Memory B cell (primary cell): ENCODE results near the gene P2RY13.

Experiments used
- ATAC-seq: fragments of 150-1000 bp; cut with Tn5 transposase; 2 replicates; pipeline ENCODE4 v1.10.0; 2021; ENCODE audit warnings: low read depth, mild to moderate bottlenecking, moderate library complexity
- DNase-seq, 2 donors: peaks; one replicate each; pipeline ENCODE4 v3.0.0; 2022; ENCODE audit warnings: low spot score in 2 of 2
- H3K27ac Mint-ChIP-seq: one replicate; pipeline ENCODE4 v1.8.0; 2022; ENCODE audit warnings: mild to moderate bottlenecking, moderate library complexity, mixed read lengths
- H3K27me3 Mint-ChIP-seq: one replicate; pipeline ENCODE4 v1.8.0; 2022; ENCODE audit warnings: mixed read lengths
- H3K36me3 Mint-ChIP-seq: one replicate; pipeline ENCODE4 v1.8.0; 2022; ENCODE audit warnings: mild to moderate bottlenecking, mixed read lengths
- H3K4me1 Mint-ChIP-seq: one replicate; pipeline ENCODE4 v1.8.0; 2022; ENCODE audit warnings: mixed read lengths
- H3K4me3 Mint-ChIP-seq: one replicate; pipeline ENCODE4 v1.8.0; 2022; ENCODE audit warnings: mild to moderate bottlenecking, moderate library complexity, mixed read lengths
- H3K9me3 Mint-ChIP-seq: one replicate; pipeline ENCODE4 v1.8.0; 2022; ENCODE audit warnings: mixed read lengths

The P2RY13 gene

DNA sequence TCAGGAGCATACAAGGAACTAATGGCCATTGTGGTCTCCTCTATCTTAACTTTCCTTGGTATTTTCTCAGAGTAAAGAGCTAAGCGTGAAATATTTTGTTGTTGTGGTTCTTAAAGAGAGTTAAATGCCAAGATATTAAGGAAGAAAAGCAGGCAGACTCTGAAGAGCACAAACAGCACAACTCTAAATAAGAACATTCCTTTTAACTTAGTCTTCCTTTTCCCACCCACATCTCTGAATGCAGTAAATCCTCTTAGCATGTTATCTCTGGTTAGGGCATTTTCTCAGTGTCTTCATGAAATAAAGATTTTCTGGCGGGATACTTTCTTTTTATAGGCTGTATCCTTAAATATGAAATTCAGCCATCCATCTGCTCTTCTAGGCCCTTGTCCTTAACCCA is 14.2 kb downstream of the P2RY13 start:
- H3K36me3 Mint-ChIP-seq, result no peaks in the 10 kb centered on the region
- DNase-seq (no peak), ATAC-seq (no peak)
- H3K9me3 Mint-ChIP-seq, result no peaks in the 10 kb centered on the region
- H3K4me1 Mint-ChIP-seq, result no peaks in the 10 kb centered on the region
- no peak overlapping the region for H3K4me3 Mint-ChIP-seq
- H3K27ac Mint-ChIP-seq, result no peak overlapping the region
- no peaks in the 10 kb centered on the region for H3K27me3 Mint-ChIP-seq

GRCh38 chr3:151314593-151314992 is 14.8 kb downstream of the P2RY13 start:
- Mint-ChIP-seq H3K4me1 (no peaks in the 10 kb centered on the region), H3K27me3 (no peaks in the 10 kb centered on the region), H3K9me3 (no peaks in the 10 kb centered on the region), H3K27ac (no peak overlapping the region), H3K4me3 (no peak overlapping the region), H3K36me3 (no peaks in the 10 kb centered on the region)
- no peak for DNase-seq
- ATAC-seq, result no peak

DNA sequence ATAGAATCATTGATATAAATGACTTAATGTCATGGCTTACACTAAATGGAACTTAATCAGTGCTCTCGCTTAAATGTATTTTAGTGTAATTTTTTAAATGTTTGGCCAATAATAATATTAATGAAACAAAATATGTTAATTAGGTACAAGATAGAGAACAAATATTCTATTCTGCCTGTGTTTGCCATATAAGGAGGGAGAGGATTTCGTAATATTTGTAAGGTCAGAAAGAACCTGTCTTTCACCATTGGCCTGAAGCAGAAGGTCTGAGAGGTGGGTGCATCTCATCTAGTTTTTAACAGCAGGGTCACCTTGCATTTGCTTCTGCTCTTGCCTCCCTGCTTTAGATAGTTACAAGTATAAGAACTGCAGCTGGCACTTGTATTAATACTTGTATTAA is 15.2 kb downstream of the P2RY13 start:
- Mint-ChIP-seq H3K4me3 (no peak overlapping the region), H3K4me1 (no peaks in the 10 kb centered on the region), H3K27ac (no peak overlapping the region), H3K27me3 (no peaks in the 10 kb centered on the region), H3K9me3 (no peaks in the 10 kb centered on the region), H3K36me3 (no peaks in the 10 kb centered on the region)
- ATAC-seq, result no peak
- no peak for DNase-seq

DNA sequence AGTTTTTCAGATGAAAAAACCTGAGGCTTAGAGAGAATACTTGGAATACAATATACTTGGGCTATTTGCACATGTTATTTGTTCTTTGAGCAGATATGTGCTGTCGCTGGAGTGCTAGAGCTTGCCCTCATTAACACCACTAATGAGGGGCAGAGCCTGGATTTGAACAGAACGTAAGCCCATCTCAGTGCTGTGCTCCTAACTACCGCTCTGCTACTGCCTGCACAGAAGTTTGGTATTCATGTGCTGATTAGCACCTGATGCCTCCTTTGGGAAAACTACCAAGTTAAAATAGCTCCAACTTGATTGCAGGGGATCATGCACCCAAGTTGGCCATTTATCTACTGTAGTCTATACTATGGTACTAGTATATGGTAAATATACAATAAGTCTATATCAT is 16.4 kb downstream of the P2RY13 start:
- ATAC-seq, result no peak
- no peaks in the 10 kb centered on the region for H3K4me1 Mint-ChIP-seq
- H3K27me3 Mint-ChIP-seq, result no peaks in the 10 kb centered on the region
- no peak overlapping the region for H3K27ac Mint-ChIP-seq
- DNase-seq, result no peak
- no peak overlapping the region for H3K4me3 Mint-ChIP-seq
- no peaks in the 10 kb centered on the region for H3K36me3 Mint-ChIP-seq
- no peaks in the 10 kb centered on the region for H3K9me3 Mint-ChIP-seq

DNA sequence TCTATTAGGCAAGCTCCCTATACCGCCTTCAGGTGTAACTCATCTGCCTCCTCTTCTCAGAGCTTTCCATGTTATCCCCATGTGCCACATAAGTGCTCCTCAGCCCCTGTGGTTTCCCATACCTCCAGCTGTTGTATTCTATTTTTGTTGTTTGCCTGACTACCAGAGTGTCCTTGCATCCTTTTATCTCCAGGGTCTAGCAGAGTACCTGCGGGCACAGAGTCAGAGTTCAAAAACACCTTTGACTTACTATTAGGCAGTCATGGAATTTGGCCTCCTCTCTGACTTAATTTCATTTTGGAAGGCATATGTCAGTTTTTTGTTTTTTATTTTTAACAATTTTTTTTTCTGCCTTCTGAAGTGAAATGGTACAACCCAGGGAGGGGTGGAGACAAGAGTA is 19.8 kb downstream of the P2RY13 start:
- Mint-ChIP-seq H3K36me3 (no peaks in the 10 kb centered on the region), H3K27me3 (no peaks in the 10 kb centered on the region), H3K9me3 (no peaks in the 10 kb centered on the region), H3K4me1 (no peaks in the 10 kb centered on the region), H3K27ac (no peak overlapping the region), H3K4me3 (no peak overlapping the region)
- ATAC-seq (no peak), DNase-seq (no peak)

DNA sequence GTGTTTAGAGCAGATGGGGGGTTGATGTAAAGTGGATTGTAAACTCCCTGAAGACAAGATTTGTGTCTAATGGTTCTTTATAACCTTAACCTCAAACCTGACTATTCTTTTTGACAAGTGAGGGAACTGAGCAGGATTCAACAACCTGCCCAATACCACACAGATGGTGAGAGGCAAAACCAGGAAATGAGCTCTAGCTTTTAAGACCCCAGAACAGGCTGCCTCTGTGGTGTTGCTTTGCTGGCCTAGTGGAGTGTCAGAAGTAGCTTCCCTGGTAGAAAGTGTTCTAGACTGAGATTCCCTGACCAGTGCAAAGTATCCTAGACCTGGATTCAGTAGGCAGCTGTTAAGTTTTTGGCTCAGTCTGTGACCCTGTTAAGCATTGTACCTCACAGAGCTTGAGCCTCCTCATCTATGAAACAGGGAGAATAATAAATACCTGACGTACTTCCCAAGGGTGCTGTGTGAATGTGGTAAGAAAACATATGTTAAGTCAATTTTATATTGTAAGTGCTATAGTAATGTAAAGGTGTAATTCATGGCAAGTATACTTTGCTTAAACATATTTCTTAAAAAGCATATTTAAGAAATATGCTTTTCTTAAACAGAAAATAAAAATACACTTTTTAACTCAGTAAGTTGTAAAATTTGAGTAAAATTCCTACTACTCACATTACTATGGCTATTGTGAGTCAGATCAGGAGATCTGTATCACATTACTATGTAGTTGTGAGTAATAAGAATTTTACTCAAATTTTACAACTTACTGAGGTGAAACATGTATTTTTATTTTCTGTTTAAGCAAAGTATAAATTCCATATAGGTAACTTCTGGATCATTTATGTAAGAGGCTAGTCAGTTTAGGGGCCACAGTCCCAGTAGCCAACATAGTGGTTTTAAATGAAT is 21.5 kb downstream of the P2RY13 start:
- no peak for DNase-seq
- no peaks in the 10 kb centered on the region for H3K36me3 Mint-ChIP-seq
- peaks cover 7% of the 10 kb centered on the region for H3K27me3 Mint-ChIP-seq
- H3K27ac Mint-ChIP-seq, result no peak overlapping the region
- no peaks in the 10 kb centered on the region for H3K4me1 Mint-ChIP-seq
- ATAC-seq, result no peak
- H3K9me3 Mint-ChIP-seq, result no peaks in the 10 kb centered on the region
- no peak overlapping the region for H3K4me3 Mint-ChIP-seq

DNA sequence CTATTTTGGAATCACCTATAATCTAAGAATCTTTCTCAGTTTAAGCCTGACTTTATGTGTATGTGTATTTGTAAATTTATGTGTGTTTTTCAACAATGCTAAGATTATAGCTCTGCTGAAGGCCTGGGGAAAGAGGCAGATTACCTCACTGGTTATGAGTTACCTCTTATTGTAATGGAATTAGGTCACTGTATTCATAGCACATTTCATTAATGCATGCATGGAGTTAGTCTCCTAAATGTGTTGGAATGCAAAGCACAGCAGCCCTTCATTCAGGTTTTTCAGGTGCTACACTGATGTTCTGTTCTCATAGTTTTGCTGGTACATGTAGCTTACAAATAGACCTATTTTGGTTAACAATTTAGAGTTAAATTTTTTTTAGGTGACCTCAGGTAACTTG is 22.2 kb downstream of the P2RY13 start:
- Mint-ChIP-seq H3K9me3 (no peaks in the 10 kb centered on the region), H3K4me1 (no peaks in the 10 kb centered on the region), H3K27me3 (peaks cover 10% of the 10 kb centered on the region), H3K4me3 (no peak overlapping the region), H3K27ac (no peak overlapping the region), H3K36me3 (no peaks in the 10 kb centered on the region)
- DNase-seq (no peak), ATAC-seq (no peak)

GRCh38 chr3:151306168-151306810 is 23.1 kb downstream of the P2RY13 start:
- Mint-ChIP-seq H3K4me3 (no peak overlapping the region), H3K9me3 (no peaks in the 10 kb centered on the region), H3K27ac (no peak overlapping the region), H3K27me3 (peaks cover 13% of the 10 kb centered on the region), H3K36me3 (no peaks in the 10 kb centered on the region), H3K4me1 (no peaks in the 10 kb centered on the region)
- DNase-seq (no peak), ATAC-seq (no peak)

DNA sequence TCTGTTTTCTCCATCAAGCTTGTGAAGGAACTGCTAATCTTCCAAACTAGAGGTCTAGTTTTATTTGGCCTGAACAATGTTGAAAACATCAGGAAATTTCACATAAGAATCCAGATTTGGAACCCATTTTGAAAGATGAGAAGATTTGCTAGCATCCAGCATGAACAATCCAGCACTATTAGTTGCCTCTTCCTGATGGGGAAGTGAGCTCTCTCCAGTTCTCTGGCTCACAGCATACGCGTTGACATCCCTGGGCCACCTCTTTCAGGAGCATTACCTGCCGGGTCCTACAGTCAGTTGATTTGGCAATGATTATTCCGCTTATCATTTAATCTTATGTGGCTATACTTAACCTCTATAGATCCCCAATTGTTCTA is 23.6 kb downstream of the P2RY13 start:
- H3K27me3 Mint-ChIP-seq, result peaks cover 14% of the 10 kb centered on the region
- DNase-seq, result no peak
- no peaks in the 10 kb centered on the region for H3K36me3 Mint-ChIP-seq
- H3K4me1 Mint-ChIP-seq, result no peaks in the 10 kb centered on the region
- no peak overlapping the region for H3K27ac Mint-ChIP-seq
- no peak overlapping the region for H3K4me3 Mint-ChIP-seq
- no peak for ATAC-seq
- H3K9me3 Mint-ChIP-seq, result no peaks in the 10 kb centered on the region

DNA sequence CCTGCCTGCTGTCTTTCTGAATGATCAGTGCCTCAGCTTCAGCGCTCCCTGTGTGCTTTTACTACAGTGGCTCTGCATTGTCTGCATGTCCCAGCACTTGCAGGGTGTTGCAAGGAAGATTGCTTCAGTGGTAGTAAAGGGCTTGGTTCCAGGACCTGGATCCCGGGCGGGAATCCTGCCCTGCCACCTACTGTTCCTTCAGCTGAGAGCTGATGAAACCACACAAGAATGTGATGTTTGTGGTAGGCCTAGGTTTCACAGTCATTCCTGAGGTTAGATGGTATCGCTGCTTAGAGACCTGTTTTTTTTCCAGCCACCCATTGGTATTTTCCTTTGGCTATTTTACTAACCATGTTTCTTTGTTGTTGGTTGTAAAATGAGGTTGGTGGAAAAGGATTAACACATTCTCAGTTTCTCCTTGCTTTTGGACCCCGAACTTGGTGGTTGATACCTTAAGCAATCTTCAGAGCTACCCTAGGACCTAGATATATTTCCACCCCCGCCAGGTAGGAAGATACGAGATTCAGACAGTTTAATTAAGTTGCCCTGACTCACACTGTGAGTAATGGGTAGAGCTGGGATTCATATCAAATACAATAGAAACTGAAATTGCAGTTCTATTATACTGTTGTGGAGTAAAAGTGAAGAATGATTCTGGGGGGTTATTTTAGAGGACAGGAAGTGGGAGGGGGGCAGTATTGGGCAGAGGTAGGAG is 24.1 kb downstream of the P2RY13 start:
- no peak overlapping the region for H3K4me3 Mint-ChIP-seq
- peaks cover 17% of the 10 kb centered on the region for H3K27me3 Mint-ChIP-seq

DNA sequence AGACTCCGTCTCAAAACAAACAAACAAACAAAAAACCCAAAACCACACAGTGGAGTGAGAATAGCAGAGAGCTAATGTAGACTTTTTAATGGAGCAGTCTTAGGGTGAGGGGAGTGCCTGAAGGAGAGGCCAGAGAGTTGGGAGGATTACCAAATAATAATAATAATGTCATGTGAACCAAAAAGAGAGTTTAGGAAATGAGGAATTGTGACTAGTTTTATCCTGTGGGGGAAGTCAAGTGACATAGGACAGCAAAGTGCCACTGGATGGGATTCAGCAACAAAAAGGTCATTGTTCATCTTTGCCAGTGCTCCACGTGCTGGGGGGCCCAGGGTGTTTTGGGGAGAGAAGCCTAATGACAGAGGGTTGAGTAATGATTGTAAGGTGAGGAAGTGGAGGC is 25.6 kb downstream of the P2RY13 start:
- no peak overlapping the region for H3K27ac Mint-ChIP-seq
- H3K27me3 Mint-ChIP-seq, result peaks cover 21% of the 10 kb centered on the region
- H3K36me3 Mint-ChIP-seq, result no peaks in the 10 kb centered on the region
- DNase-seq (no peak), ATAC-seq (no peak)
- H3K4me1 Mint-ChIP-seq, result no peaks in the 10 kb centered on the region
- H3K9me3 Mint-ChIP-seq, result no peaks in the 10 kb centered on the region
- no peak overlapping the region for H3K4me3 Mint-ChIP-seq

More for the DNA sequence above, 24.1 kb downstream of the P2RY13 start:
- no peak for DNase-seq
- no peak for ATAC-seq
- Mint-ChIP-seq H3K4me1 (no peaks in the 10 kb centered on the region), H3K9me3 (no peaks in the 10 kb centered on the region), H3K36me3 (no peaks in the 10 kb centered on the region), H3K27ac (no peak overlapping the region)

DNA sequence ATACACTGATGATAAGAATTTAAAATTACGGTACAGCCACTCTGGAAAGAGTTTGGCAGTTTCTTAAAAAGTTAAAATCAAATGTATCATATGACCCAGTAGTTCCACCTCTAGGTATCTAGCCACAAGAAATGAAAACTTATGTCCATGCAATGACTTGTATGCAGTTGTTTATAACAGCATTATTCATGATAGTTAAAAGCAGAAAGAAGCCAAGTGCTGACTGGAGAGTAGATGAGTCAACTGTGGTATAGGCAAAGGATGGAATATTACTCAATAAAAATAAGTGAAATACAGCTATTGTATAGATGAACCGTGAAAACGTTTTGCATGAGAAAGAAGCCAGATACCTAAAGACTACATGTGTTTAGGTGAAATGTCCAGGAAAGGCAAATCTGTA is 27.6 kb downstream of the P2RY13 start:
- Mint-ChIP-seq H3K27ac (no peak overlapping the region), H3K27me3 (peaks cover 21% of the 10 kb centered on the region), H3K4me1 (no peaks in the 10 kb centered on the region), H3K4me3 (no peak overlapping the region), H3K9me3 (no peaks in the 10 kb centered on the region), H3K36me3 (no peaks in the 10 kb centered on the region)
- no peak for DNase-seq
- no peak for ATAC-seq

DNA sequence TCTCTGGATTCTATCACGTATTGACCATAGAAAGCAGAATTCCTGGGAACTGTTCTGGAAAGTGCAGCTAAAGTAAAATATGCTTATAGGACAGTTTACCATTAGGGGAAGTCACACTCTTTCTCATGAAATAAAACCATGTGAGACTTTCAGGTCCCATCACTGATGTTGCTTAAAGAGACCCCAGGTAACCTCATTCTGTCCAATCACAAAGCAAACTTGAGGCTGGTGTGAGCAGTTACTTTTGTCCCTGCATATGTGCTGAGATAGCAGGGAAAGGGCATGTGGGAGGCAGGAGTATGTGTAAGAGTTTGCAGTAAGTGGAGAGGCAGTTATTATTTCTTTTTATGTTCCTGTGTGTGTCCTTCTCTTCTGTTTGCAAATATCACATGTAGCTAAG is 28.8 kb downstream of the P2RY13 start:
- Mint-ChIP-seq H3K27me3 (peaks cover 21% of the 10 kb centered on the region), H3K4me3 (no peak overlapping the region), H3K4me1 (no peaks in the 10 kb centered on the region), H3K36me3 (no peaks in the 10 kb centered on the region), H3K27ac (no peak overlapping the region), H3K9me3 (no peaks in the 10 kb centered on the region)
- ATAC-seq (no peak), DNase-seq (no peak)

- H3K4me3 Mint-ChIP-seq, result no peak overlapping the region
- peaks cover 21% of the 10 kb centered on the region for H3K27me3 Mint-ChIP-seq
- DNase-seq (no peak), ATAC-seq (no peak)
- no peaks in the 10 kb centered on the region for H3K9me3 Mint-ChIP-seq
- no peaks in the 10 kb centered on the region for H3K36me3 Mint-ChIP-seq
- no peaks in the 10 kb centered on the region for H3K4me1 Mint-ChIP-seq
- H3K27ac Mint-ChIP-seq, result no peak overlapping the region
Observed at GRCh38 chr3:151299006-151299405, 30.3 kb downstream of the P2RY13 start.
